PC-3 (cell line): ENCODE measurements around the gene KIF6. TPM values are rescaled to one million over a fixed set of nuclear protein-coding genes. Genes with fewer than 3 reads are reported as not detected.

Source experiments
- ATAC-seq: fragments of 200-7000 bp; cut with Tn5 transposase; 2 replicates; pipeline ENCODE4 v1.9.1; 2020; ENCODE audit warnings: mild to moderate bottlenecking, moderate library complexity
- BruUV-seq: library from RNA; stranded (reverse); fragments of 400-500 nt; replicated peaks from 2 replicates; lab custom pipeline; 2021; lab: Mats Ljungman, UMichigan
- CTCF ChIA-PET: fragments of 300-600 bp; sonication (Branson Sonifier 250); formaldehyde crosslinking; loops from one replicate; lab custom pipeline; 2022; ENCODE audit warnings: antibody characterized with exemption; lab: Charles Lee
- POLR2A ChIA-PET: fragments of 300-600 bp; sonication (Branson Sonifier 250); formaldehyde crosslinking; loops from one replicate; lab custom pipeline; 2022; ENCODE audit warnings: antibody characterized with exemption; ENCODE audit not compliant: unreplicated experiment; lab: Charles Lee
- DNase-seq: peaks from one replicate; pipeline ENCODE4 v3.0.0-alpha.2; 2015
- H2AFZ ChIP-seq: fragments of 300-600 bp; sonication (generic); 2 replicates; pipeline ENCODE4 v1.6.0; 2016; ENCODE audit warnings: antibody characterized with exemption, low read length
- H3F3A ChIP-seq: fragments of 300-600 bp; sonication (generic); one replicate; pipeline ENCODE4 v1.6.0; 2017; ENCODE audit warnings: antibody characterized with exemption, low read length, control low read depth, mild to moderate bottlenecking; ENCODE audit not compliant: unreplicated experiment
- H3K27ac ChIP-seq: fragments of 300-600 bp; sonication (generic); 2 replicates; pipeline ENCODE4 v1.5.1; 2016; ENCODE audit warnings: mild to moderate bottlenecking, low read length
- H3K27me3 ChIP-seq: fragments of 300-600 bp; sonication (generic); 2 replicates; pipeline ENCODE4 v1.6.1; 2016; ENCODE audit warnings: low read length, mixed read lengths
- H3K36me3 ChIP-seq: fragments of 300-600 bp; sonication (generic); 2 replicates; pipeline ENCODE4 v1.6.1; 2016; ENCODE audit warnings: low read depth, mixed run types, low read length, mixed read lengths
- H3K4me1 ChIP-seq: fragments of 300-600 bp; sonication (generic); 2 replicates; pipeline ENCODE4 v1.5.1; 2016; ENCODE audit warnings: low read length; ENCODE audit not compliant: insufficient read depth
- H3K4me2 ChIP-seq: fragments of 300-600 bp; sonication (generic); 2 replicates; pipeline ENCODE4 v1.6.0; 2016; ENCODE audit warnings: low read length
- H3K4me3 ChIP-seq: fragments of 300-600 bp; sonication (generic); 2 replicates; pipeline ENCODE4 v1.5.1; 2016; ENCODE audit warnings: mild to moderate bottlenecking, low read length, mixed read lengths
- H3K79me2 ChIP-seq: fragments of 300-600 bp; sonication (generic); 2 replicates; pipeline ENCODE4 v1.6.1; 2017; ENCODE audit warnings: low read length, mixed read lengths
- H3K9ac ChIP-seq: fragments of 300-600 bp; sonication (generic); 2 replicates; pipeline ENCODE4 v1.6.0; 2016; ENCODE audit warnings: mild to moderate bottlenecking, low read length
- H3K9me2 ChIP-seq: fragments of 300-600 bp; sonication (generic); replicated peaks from 2 replicates; pipeline ENCODE4 v1.6.1; 2016; ENCODE audit warnings: mixed run types, low read length, mixed read lengths
- H3K9me3 ChIP-seq: fragments of 300-600 bp; sonication (generic); 2 replicates; pipeline ENCODE4 v1.6.1; 2016; ENCODE audit warnings: low read length, mixed read lengths
- H4K20me1 ChIP-seq: fragments of 300-600 bp; sonication (generic); 2 replicates; pipeline ENCODE4 v1.6.1; 2016; ENCODE audit warnings: low read length, mixed read lengths
- CTCF ChIP-seq: fragments of 300-600 bp; sonication (generic); conservative IDR thresholded peaks from 2 replicates; pipeline ENCODE4 v1.5.1; 2017; ENCODE audit warnings: antibody characterized with exemption, low read depth, mild to moderate bottlenecking, low read length
- EZH2 ChIP-seq: fragments of 300-600 bp; sonication (generic); IDR thresholded peaks from one replicate; pipeline ENCODE4 v1.6.1; 2017; ENCODE audit warnings: antibody characterized with exemption, mild to moderate bottlenecking, low read length; ENCODE audit not compliant: unreplicated experiment
- EZH2phosphoT487 ChIP-seq: fragments of 300-600 bp; sonication (generic); IDR thresholded peaks from 2 replicates; pipeline ENCODE4 v1.6.1; 2018; ENCODE audit warnings: mild to moderate bottlenecking, antibody characterized with exemption, low read length, borderline replicate concordance
- intact Hi-C: fragments of 100-400 bp; cut with micrococcal nuclease; formaldehyde crosslinking; loops from 2 replicates; pipeline ENCODE4 v1.9.0; 2023
- total RNA-seq: library from RNA; depleted of rRNA; stranded (reverse); fragments of >200 nt; gene quantifications from 2 replicates; pipeline ENCODE4 v1.2.3, GENCODE V29; 2014

The KIF6 gene
- total RNA-seq, 1 experiment from 2014 or later = 0.07 TPM

- no peaks in the 10 kb centered on the region for H3K79me2 ChIP-seq
- TF ChIP-seq EZH2phosphoT487 (no peak), EZH2 (no peak), CTCF (no peak)
- no peak for DNase-seq
- no peaks in the 10 kb centered on the region for H4K20me1 ChIP-seq
- H3K9ac ChIP-seq = no peak overlapping the region
- H3K4me3 ChIP-seq = no peak overlapping the region
- no peaks in the 10 kb centered on the region for H3K4me1 ChIP-seq
- no peak for ATAC-seq
- H3K9me2 ChIP-seq = no peaks in the 10 kb centered on the region
- intact Hi-C loops = no loop called here
- no peak overlapping the region for H3K27ac ChIP-seq
- H3F3A ChIP-seq = no peaks in the 10 kb centered on the region
- no peaks in the 10 kb centered on the region for H3K9me3 ChIP-seq
- no TSS peak for BruUV-seq
- H3K4me2 ChIP-seq = no peak overlapping the region
- peaks cover 19% of the 10 kb centered on the region for H3K27me3 ChIP-seq
- H2AFZ ChIP-seq = no peak overlapping the region
- ChIA-PET CTCF (no interaction called here), POLR2A (no interaction called here)
- no peaks in the 10 kb centered on the region for H3K36me3 ChIP-seq
These were observed 231.4 kb downstream of the KIF6 start for GRCh38 chr6:39493777-39494176.

GRCh38 chr6:39493174-39493573 is 232.0 kb downstream of the KIF6 start:
- DNase-seq (peak; percentile 41), ATAC-seq (no peak)
- no peak overlapping the region for H3K27ac ChIP-seq
- BruUV-seq = no TSS peak
- no peak overlapping the region for H3K9ac ChIP-seq
- no peak overlapping the region for H2AFZ ChIP-seq
- no peaks in the 10 kb centered on the region for H3K36me3 ChIP-seq
- H3K9me2 ChIP-seq = no peaks in the 10 kb centered on the region
- TF ChIP-seq EZH2phosphoT487 (no peak), CTCF (no peak), EZH2 (no peak)
- intact Hi-C loops = no loop called here
- H3K4me2 ChIP-seq = no peak overlapping the region
- H3F3A ChIP-seq = no peaks in the 10 kb centered on the region
- no peaks in the 10 kb centered on the region for H3K9me3 ChIP-seq
- no peak overlapping the region for H3K4me3 ChIP-seq
- H4K20me1 ChIP-seq = no peaks in the 10 kb centered on the region
- H3K27me3 ChIP-seq = peaks cover 19% of the 10 kb centered on the region
- no peaks in the 10 kb centered on the region for H3K79me2 ChIP-seq
- H3K4me1 ChIP-seq = no peaks in the 10 kb centered on the region
- ChIA-PET POLR2A (no interaction called here), CTCF (no interaction called here)

DNA sequence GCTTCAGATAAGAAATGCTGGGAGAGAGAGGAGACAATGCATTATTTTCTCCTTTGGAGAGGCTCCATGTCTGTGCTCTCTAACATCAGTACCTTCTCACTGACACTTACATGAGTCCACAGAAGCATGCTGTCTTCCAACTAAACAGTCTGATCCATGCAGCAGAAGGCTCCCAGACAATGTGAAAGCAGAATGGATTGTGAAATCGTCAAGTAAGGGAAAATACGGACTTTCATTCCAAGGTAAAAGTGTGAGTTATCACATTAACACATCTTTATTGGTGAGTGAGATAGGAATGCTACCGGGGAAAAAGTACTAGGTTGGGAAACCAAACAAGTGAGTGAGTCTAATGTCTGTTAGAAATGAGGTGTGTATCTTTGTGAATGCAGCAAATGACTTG is 235.1 kb downstream of the KIF6 start:
- no TSS peak for BruUV-seq
- CTCF ChIA-PET = no interaction called here

More for the DNA sequence above, 235.1 kb downstream of the KIF6 start:
- ATAC-seq (no peak), DNase-seq (no peak)
- TF ChIP-seq EZH2 (no peak), CTCF (no peak), EZH2phosphoT487 (no peak)
- H3K4me3 ChIP-seq = no peak overlapping the region
- H4K20me1 ChIP-seq = no peaks in the 10 kb centered on the region
- no peaks in the 10 kb centered on the region for H3K79me2 ChIP-seq
- no peak overlapping the region for H3K4me2 ChIP-seq
- H3K27me3 ChIP-seq = peaks cover 4% of the 10 kb centered on the region
- H2AFZ ChIP-seq = no peak overlapping the region
- H3K4me1 ChIP-seq = no peaks in the 10 kb centered on the region
- H3F3A ChIP-seq = no peaks in the 10 kb centered on the region
- no peaks in the 10 kb centered on the region for H3K9me2 ChIP-seq
- H3K9ac ChIP-seq = no peak overlapping the region
- intact Hi-C loops = no loop called here
- H3K36me3 ChIP-seq = no peaks in the 10 kb centered on the region
- no peaks in the 10 kb centered on the region for H3K9me3 ChIP-seq
- H3K27ac ChIP-seq = no peak overlapping the region
- POLR2A ChIA-PET = no interaction called here
